Measurements from ENCODE around the gene POMT1. TPM values are rescaled to one million over a fixed set of nuclear protein-coding genes. Genes with fewer than 3 reads are reported as not detected.
"Not testable (repeated sequence)": the region's sequence is repeated elsewhere in the genome, so short reads cannot be mapped to it uniquely, and the experiment has no call there.

Gene POMT1
- total RNA-seq, 1 experiment from 2014 or later: 39.6 TPM

GRCh38 chr9:131470581-131470991 is 32.1 kb upstream of the POMT1 start:
- Histone ChIP-seq H3K9me3 (ENCODE audit: low read depth, low read length, poor library complexity, severe bottlenecking) (no peaks in the 10 kb centered on the region), H3K4me3 (ENCODE audit: low read depth, low read length, poor library complexity, severe bottlenecking) (no peak overlapping the region), H3K27me3 (replicated peaks; ENCODE audit: insufficient read depth, low read depth, low read length, poor library complexity) (no peaks in the 10 kb centered on the region), H3K36me3 (ENCODE audit: insufficient read depth, low read length, poor library complexity, severe bottlenecking) (peaks cover 93% of the 10 kb centered on the region), H3K4me1 (ENCODE audit: insufficient read depth, low read length, poor library complexity, severe bottlenecking) (no peaks in the 10 kb centered on the region), H3K27ac (ENCODE audit: low read depth, low read length, poor library complexity, severe bottlenecking) (no peak overlapping the region)
- TF ChIP-seq EZH2 (IDR thresholded peaks at IDR 0.05; ENCODE audit: borderline replicate concordance, low read depth, low read length, poor library complexity, severe bottlenecking): no peak
- TF ChIP-seq CTCF (conservative IDR thresholded peaks at IDR 0.05; ENCODE audit: low read depth, low read length): no peak
- intact Hi-C loops (cut with micrococcal nuclease; ENCODE audit: unreplicated experiment): no loop called here
- ChIA-PET CTCF (no interaction called here), POLR2A (ENCODE audit: low non-redundant PET) (no interaction called here)
- BruUV-seq (replicated peaks): no TSS peak
- DNase-seq (ENCODE audit: low spot score): no peak

GRCh38 chr9:131472085-131472484 is 30.6 kb upstream of the POMT1 start:
- DNase-seq (ENCODE audit: low spot score); H3K9me3 ChIP-seq (ENCODE audit: low read depth, low read length, poor library complexity, severe bottlenecking); H3K4me3 ChIP-seq (ENCODE audit: low read depth, low read length, poor library complexity, severe bottlenecking); intact Hi-C loops (cut with micrococcal nuclease; ENCODE audit: unreplicated experiment); H3K4me1 ChIP-seq (ENCODE audit: insufficient read depth, low read length, poor library complexity, severe bottlenecking); CTCF ChIA-PET; H3K27me3 ChIP-seq (replicated peaks; ENCODE audit: insufficient read depth, low read depth, low read length, poor library complexity); POLR2A ChIA-PET (ENCODE audit: low non-redundant PET); BruUV-seq (replicated peaks); H3K27ac ChIP-seq (ENCODE audit: low read depth, low read length, poor library complexity, severe bottlenecking): not testable (repeated sequence)
- peaks cover 95% of the 10 kb centered on the region for H3K36me3 ChIP-seq (ENCODE audit: insufficient read depth, low read length, poor library complexity, severe bottlenecking)

- H3K27me3 ChIP-seq (replicated peaks; ENCODE audit: insufficient read depth, low read depth, low read length, poor library complexity): no peaks in the 10 kb centered on the region
- no peak for DNase-seq (ENCODE audit: low spot score)
- H3K4me1 ChIP-seq (ENCODE audit: insufficient read depth, low read length, poor library complexity, severe bottlenecking): no peaks in the 10 kb centered on the region
- no peak for TF ChIP-seq EZH2 (IDR thresholded peaks at IDR 0.05; ENCODE audit: borderline replicate concordance, low read depth, low read length, poor library complexity, severe bottlenecking)
- TF ChIP-seq CTCF (conservative IDR thresholded peaks at IDR 0.05; ENCODE audit: low read depth, low read length): no peak
- no peaks in the 10 kb centered on the region for H3K9me3 ChIP-seq (ENCODE audit: low read depth, low read length, poor library complexity, severe bottlenecking)
- H3K4me3 ChIP-seq (ENCODE audit: low read depth, low read length, poor library complexity, severe bottlenecking): no peak overlapping the region
- H3K36me3 ChIP-seq (ENCODE audit: insufficient read depth, low read length, poor library complexity, severe bottlenecking): peaks cover 95% of the 10 kb centered on the region
- ChIA-PET CTCF (no interaction called here), POLR2A (ENCODE audit: low non-redundant PET) (no interaction called here)
- no TSS peak for BruUV-seq (replicated peaks)
- H3K27ac ChIP-seq (ENCODE audit: low read depth, low read length, poor library complexity, severe bottlenecking): no peak overlapping the region
- intact Hi-C loops (cut with micrococcal nuclease; ENCODE audit: unreplicated experiment): no loop called here
Observed at GRCh38 chr9:131473198-131473885, 29.4 kb upstream of the POMT1 start.

- CTCF ChIA-PET: no interaction called here
- no peak overlapping the region for H3K27ac ChIP-seq (ENCODE audit: low read depth, low read length, poor library complexity, severe bottlenecking)
- no peaks in the 10 kb centered on the region for H3K27me3 ChIP-seq (replicated peaks; ENCODE audit: insufficient read depth, low read depth, low read length, poor library complexity)
- intact Hi-C loops (cut with micrococcal nuclease; ENCODE audit: unreplicated experiment): no loop called here
- TF ChIP-seq CTCF (conservative IDR thresholded peaks at IDR 0.05; ENCODE audit: low read depth, low read length) (no peak), EZH2 (IDR thresholded peaks at IDR 0.05; ENCODE audit: borderline replicate concordance, low read depth, low read length, poor library complexity, severe bottlenecking) (no peak)
- no TSS peak for BruUV-seq (replicated peaks)
- H3K9me3 ChIP-seq (ENCODE audit: low read depth, low read length, poor library complexity, severe bottlenecking): no peaks in the 10 kb centered on the region
- peaks cover 95% of the 10 kb centered on the region for H3K36me3 ChIP-seq (ENCODE audit: insufficient read depth, low read length, poor library complexity, severe bottlenecking)
- POLR2A ChIA-PET (ENCODE audit: low non-redundant PET): no interaction called here
- DNase-seq (ENCODE audit: low spot score): no peak
- no peak overlapping the region for H3K4me3 ChIP-seq (ENCODE audit: low read depth, low read length, poor library complexity, severe bottlenecking)
- H3K4me1 ChIP-seq (ENCODE audit: insufficient read depth, low read length, poor library complexity, severe bottlenecking): no peaks in the 10 kb centered on the region
Observed at GRCh38 chr9:131473891-131474290, 28.8 kb upstream of the POMT1 start.

Measured in A673 (cell line).